HEK293 (cell line): ENCODE results near the gene ZNF672.
A peak's percentile ranks its signal among the peaks of the same experiment; 100 is the strongest.

Experiments
- CTCF ChIA-PET: fragments of 350-600 bp; formaldehyde crosslinking; extraction: SDS; loops from one replicate; lab custom pipeline; 2021; ENCODE audit warnings: antibody characterized with exemption; lab: Yijun Ruan, JAX
- POLR2A ChIA-PET: fragments of 300-600 bp; formaldehyde crosslinking; extraction: SDS; loops from one replicate; lab custom pipeline; 2020; ENCODE audit warnings: antibody characterized with exemption, inconsistent platforms; lab: Yijun Ruan, JAX
- H3K27ac ChIP-seq: fragments of 200-500 bp; sonication (Bioruptor generic); 2 replicates; pipeline ENCODE4 v1.5.1; 2014; ENCODE audit warnings: low read depth, low read length, control low read depth, inconsistent platforms; ENCODE audit errors: extremely low read depth
- H3K36me3 ChIP-seq, 2 experiments: fragments of 200-500 bp in 1 of 2; sonication (Bioruptor generic) in 1 of 2; 1 replicate in 1 of 2; 2 replicates in 1 of 2; pipeline ENCODE4 v1.5.1; 2014 to 2017; ENCODE audit warnings: inconsistent platforms in 2 of 2, low read length in 2 of 2; ENCODE audit not compliant: control insufficient read depth in 2 of 2, insufficient read depth in 1 of 2
- H3K4me1 ChIP-seq: fragments of 200-500 bp; sonication (Bioruptor generic); 2 replicates; pipeline ENCODE4 v1.5.1; 2014; ENCODE audit warnings: mild to moderate bottlenecking, low read length, inconsistent platforms; ENCODE audit not compliant: control insufficient read depth, insufficient read depth
- H3K4me3 ChIP-seq: 2 replicates; pipeline ENCODE4 v1.5.1; 2011; ENCODE audit warnings: low read depth, mild to moderate bottlenecking, control low read depth, low read length, moderate library complexity
- H3K9me3 ChIP-seq: fragments of 200-500 bp; sonication (Bioruptor generic); 2 replicates; pipeline ENCODE4 v1.5.1; 2014; ENCODE audit warnings: low read depth, low read length, inconsistent platforms; ENCODE audit not compliant: control insufficient read depth, insufficient read depth
- KLF10 ChIP-seq: fragments of 450-650 bp; IDR thresholded peaks from 2 replicates; pipeline ENCODE4 v1.5.1; 2018; ENCODE audit warnings: missing biosample characterization, mild to moderate bottlenecking, missing genetic modification characterization
- MYNN ChIP-seq: fragments of 450-650 bp; formaldehyde crosslinking; IDR thresholded peaks from 2 replicates; pipeline ENCODE4 v1.5.1; 2016; ENCODE audit warnings: missing biosample characterization, missing genetic modification characterization, borderline replicate concordance
- OVOL3 ChIP-seq: fragments of 450-650 bp; formaldehyde crosslinking; IDR thresholded peaks from 2 replicates; pipeline ENCODE4 v1.5.1; 2016; ENCODE audit warnings: missing biosample characterization, missing genetic modification characterization
- PRDM1 ChIP-seq: fragments of 450-650 bp; formaldehyde crosslinking; IDR thresholded peaks from 2 replicates; pipeline ENCODE4; 2016; ENCODE audit warnings: missing biosample characterization, missing genetic modification characterization
- ZBTB48 ChIP-seq: fragments of 450-650 bp; formaldehyde crosslinking; IDR thresholded peaks from 2 replicates; pipeline ENCODE4 v1.5.1; 2016; ENCODE audit warnings: missing biosample characterization, missing genetic modification characterization
- ZBTB8A ChIP-seq: fragments of 450-650 bp; formaldehyde crosslinking; IDR thresholded peaks from 2 replicates; pipeline ENCODE4 v1.5.1; 2016; ENCODE audit warnings: missing biosample characterization, missing genetic modification characterization
- ZEB2 ChIP-seq: fragments of 450-650 bp; formaldehyde crosslinking; IDR thresholded peaks from 2 replicates; pipeline ENCODE4 v1.5.1; 2016; ENCODE audit warnings: missing biosample characterization, missing genetic modification characterization
- ZNF10 ChIP-seq: fragments of 450-650 bp; formaldehyde crosslinking; IDR thresholded peaks from 2 replicates; pipeline ENCODE4 v1.5.1; 2017; ENCODE audit warnings: missing biosample characterization, missing genetic modification characterization
- ZNF19 ChIP-seq: fragments of 450-650 bp; formaldehyde crosslinking; IDR thresholded peaks from 2 replicates; pipeline ENCODE4; 2016; ENCODE audit warnings: missing biosample characterization, missing genetic modification characterization, low read depth
- ZNF2 ChIP-seq: fragments of 450-650 bp; formaldehyde crosslinking; IDR thresholded peaks from 2 replicates; pipeline ENCODE4 v1.5.1; 2016; ENCODE audit warnings: missing biosample characterization, missing genetic modification characterization
- ZNF223 ChIP-seq: fragments of 450-650 bp; formaldehyde crosslinking; IDR thresholded peaks from 2 replicates; pipeline ENCODE4 v1.5.1; 2016; ENCODE audit warnings: missing biosample characterization, missing genetic modification characterization
- ZNF292 ChIP-seq: fragments of 450-650 bp; formaldehyde crosslinking; IDR thresholded peaks from 2 replicates; pipeline ENCODE4 v1.5.1; 2016; ENCODE audit warnings: low read depth, missing biosample characterization, missing genetic modification characterization, borderline replicate concordance
- ZNF404 ChIP-seq: fragments of 450-650 bp; formaldehyde crosslinking; IDR thresholded peaks from 2 replicates; pipeline ENCODE4 v1.5.1; 2017; ENCODE audit warnings: missing biosample characterization, missing genetic modification characterization
- ZNF426 ChIP-seq: fragments of 450-650 bp; formaldehyde crosslinking; IDR thresholded peaks from 2 replicates; pipeline ENCODE4 v1.5.1; 2017; ENCODE audit warnings: missing biosample characterization, missing genetic modification characterization, mild to moderate bottlenecking, inconsistent platforms, moderate library complexity
- ZNF433 ChIP-seq: fragments of 450-650 bp; formaldehyde crosslinking; IDR thresholded peaks from 2 replicates; pipeline ENCODE4 v1.5.1; 2016; ENCODE audit warnings: missing biosample characterization, missing genetic modification characterization, low read depth
- ZNF529 ChIP-seq: fragments of 450-650 bp; formaldehyde crosslinking; IDR thresholded peaks from 2 replicates; pipeline ENCODE4 v1.5.1; 2017; ENCODE audit warnings: missing genetic modification characterization, missing biosample characterization; ENCODE audit not compliant: insufficient replicate concordance
- ZNF596 ChIP-seq: fragments of 450-650 bp; IDR thresholded peaks from 2 replicates; pipeline ENCODE4 v1.5.0; 2018; ENCODE audit warnings: missing biosample characterization, mild to moderate bottlenecking, missing genetic modification characterization, moderate library complexity
- ZNF600 ChIP-seq: fragments of 450-650 bp; formaldehyde crosslinking; IDR thresholded peaks from 2 replicates; pipeline ENCODE4 v1.5.1; 2016; ENCODE audit warnings: missing biosample characterization, missing genetic modification characterization
- ZNF626 ChIP-seq: fragments of 450-650 bp; sonication (Bioruptor Pico); formaldehyde crosslinking; IDR thresholded peaks from 2 replicates; pipeline ENCODE4 v1.5.1; 2018; ENCODE audit warnings: missing biosample characterization, missing genetic modification characterization, inconsistent platforms
- ZNF654 ChIP-seq: fragments of 450-650 bp; formaldehyde crosslinking; IDR thresholded peaks from 2 replicates; pipeline ENCODE4 v1.5.1; 2016; ENCODE audit warnings: low read depth, missing biosample characterization, missing genetic modification characterization
- ZNF701 ChIP-seq: fragments of 450-650 bp; formaldehyde crosslinking; IDR thresholded peaks from 2 replicates; pipeline ENCODE4 v1.5.1; 2016; ENCODE audit warnings: missing biosample characterization, missing genetic modification characterization
- ZNF792 ChIP-seq: fragments of 450-650 bp; formaldehyde crosslinking; IDR thresholded peaks from 2 replicates; pipeline ENCODE4 v1.5.1; 2016; ENCODE audit warnings: missing biosample characterization, missing genetic modification characterization
- ZSCAN30 ChIP-seq: fragments of 450-650 bp; IDR thresholded peaks from 2 replicates; pipeline ENCODE4 v1.5.1; 2018; ENCODE audit warnings: missing biosample characterization, mild to moderate bottlenecking, missing genetic modification characterization, moderate library complexity
- TF ChIP-seq, protein P1 (sequence below): fragments of 450-650 bp; formaldehyde crosslinking; IDR thresholded peaks from 2 replicates; pipeline ENCODE4 v1.5.1; 2017; ENCODE audit warnings: missing biosample characterization, missing genetic modification characterization
- TF ChIP-seq, protein P2 (sequence below): fragments of 450-650 bp; formaldehyde crosslinking; IDR thresholded peaks from 2 replicates; pipeline ENCODE4 v1.5.1; 2016; ENCODE audit warnings: missing biosample characterization, missing genetic modification characterization
- TF ChIP-seq, protein P3 (sequence below): fragments of 450-650 bp; formaldehyde crosslinking; IDR thresholded peaks from 2 replicates; pipeline ENCODE4 v1.5.1; 2016; ENCODE audit warnings: missing biosample characterization, missing genetic modification characterization
- TF ChIP-seq, protein P4 (sequence below): fragments of 450-650 bp; formaldehyde crosslinking; IDR thresholded peaks from 2 replicates; pipeline ENCODE4 v1.5.1; 2016; ENCODE audit warnings: missing biosample characterization, missing genetic modification characterization

ZNF672 gene

DNA sequence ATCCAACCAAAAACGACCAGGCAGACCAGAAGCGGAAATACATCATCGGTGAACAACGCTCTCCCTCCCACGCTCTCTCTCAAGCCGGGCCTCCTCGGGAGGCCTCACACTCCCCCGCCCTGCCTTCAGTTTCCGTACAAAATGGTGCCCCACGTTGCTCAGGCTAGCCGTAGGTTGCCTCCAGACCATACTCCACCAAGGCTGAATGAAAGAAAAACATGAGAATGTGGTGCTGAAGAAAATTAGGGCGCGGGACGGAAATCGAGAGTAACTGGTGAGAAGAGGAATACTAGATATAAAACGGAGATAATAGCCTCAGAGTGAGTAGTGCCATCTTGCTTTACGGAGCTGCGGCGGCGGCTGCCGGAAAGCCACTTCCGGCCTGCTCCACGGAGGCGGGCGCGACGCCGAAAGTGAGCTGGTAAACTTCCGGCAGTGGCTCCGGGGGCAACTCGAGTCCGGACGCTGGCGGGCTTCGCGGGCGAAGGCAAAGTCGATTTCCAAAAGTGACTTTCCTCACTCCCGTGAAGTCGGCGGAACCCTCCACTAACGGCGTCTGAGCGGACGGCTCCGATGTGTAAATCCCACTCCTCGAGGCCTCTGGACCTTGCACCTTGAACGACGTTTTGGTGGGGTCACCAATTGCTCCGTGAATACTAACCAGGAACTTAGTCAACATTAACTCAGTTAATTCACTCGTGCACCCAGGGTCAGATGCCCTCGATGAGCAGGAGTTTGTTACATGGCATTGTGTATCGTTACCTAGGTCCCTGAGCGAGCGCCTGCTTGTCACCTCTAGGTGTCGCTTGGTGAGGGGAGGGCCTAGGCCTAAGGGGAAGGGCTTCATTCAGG, 11.9 kb upstream of the ZNF672 start, which contains the start of gene SH3BP5L:
SH3BP5L (minus strand) TSS at position 7 of the 852 bp plus-strand sequence. CDS start 980 bp downstream, outside the sequence.
- Histone ChIP-seq H3K36me3 (peaks cover 0 to 29% of the 10 kb centered on the region in 2 experiments; a peak in 1 of 3 replicates), H3K4me1 (no peaks in the 10 kb centered on the region), H3K27ac (peak within 1 kb of the TSS; percentile 61), H3K9me3 (no peaks in the 10 kb centered on the region), H3K4me3 (peak within 1 kb of the TSS; percentile 65)
- ChIA-PET POLR2A (interaction anchor here (0.8 to 3.0 kb wide), 5 partner anchors 10 to 80 kb away, joined by 3 to 19 read pairs (median 3); partner anchors contain the start of genes PGBD2 and ZNF672), CTCF (no interaction called here)
- TF ChIP-seq ZNF596 (tag by site-specific recombination) (no peak), ZBTB48 (tag by site-specific recombination) (no peak), ZNF529 (tag by site-specific recombination) (no peak), ZNF10 (tag by site-specific recombination) (no peak), ZNF600 (tag by site-specific recombination) (no peak), ZNF626 (tag by site-specific recombination) (no peak), ZNF223 (tag by site-specific recombination) (no peak), ZNF433 (tag by site-specific recombination) (no peak), ZNF292 (tag by site-specific recombination) (no peak), ZEB2 (tag by site-specific recombination) (no peak), ZNF792 (tag by site-specific recombination) (no peak), ZBTB8A (tag by site-specific recombination) (0 out of 2 replicates have a peak, but pooled peaks have one; percentile 13), PRDM1 (no peak), ZNF701 (tag by site-specific recombination) (no peak), ZNF654 (tag by site-specific recombination) (no peak), ZNF2 (no peak), KLF10 (tag by site-specific recombination) (no peak), MYNN (no peak), ZSCAN30 (tag by site-specific recombination) (no peak), ZNF19 (tag by site-specific recombination) (no peak), OVOL3 (tag by site-specific recombination) (no peak), ZNF404 (tag by site-specific recombination) (no peak), ZNF426 (no peak)
- TF ChIP-seq, protein P1, sequence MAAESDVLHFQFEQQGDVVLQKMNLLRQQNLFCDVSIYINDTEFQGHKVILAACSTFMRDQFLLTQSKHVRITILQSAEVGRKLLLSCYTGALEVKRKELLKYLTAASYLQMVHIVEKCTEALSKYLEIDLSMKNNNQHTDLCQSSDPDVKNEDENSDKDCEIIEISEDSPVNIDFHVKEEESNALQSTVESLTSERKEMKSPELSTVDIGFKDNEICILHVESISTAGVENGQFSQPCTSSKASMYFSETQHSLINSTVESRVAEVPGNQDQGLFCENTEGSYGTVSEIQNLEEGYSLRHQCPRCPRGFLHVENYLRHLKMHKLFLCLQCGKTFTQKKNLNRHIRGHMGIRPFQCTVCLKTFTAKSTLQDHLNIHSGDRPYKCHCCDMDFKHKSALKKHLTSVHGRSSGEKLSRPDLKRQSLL = no peak
- TF ChIP-seq, protein P2, sequence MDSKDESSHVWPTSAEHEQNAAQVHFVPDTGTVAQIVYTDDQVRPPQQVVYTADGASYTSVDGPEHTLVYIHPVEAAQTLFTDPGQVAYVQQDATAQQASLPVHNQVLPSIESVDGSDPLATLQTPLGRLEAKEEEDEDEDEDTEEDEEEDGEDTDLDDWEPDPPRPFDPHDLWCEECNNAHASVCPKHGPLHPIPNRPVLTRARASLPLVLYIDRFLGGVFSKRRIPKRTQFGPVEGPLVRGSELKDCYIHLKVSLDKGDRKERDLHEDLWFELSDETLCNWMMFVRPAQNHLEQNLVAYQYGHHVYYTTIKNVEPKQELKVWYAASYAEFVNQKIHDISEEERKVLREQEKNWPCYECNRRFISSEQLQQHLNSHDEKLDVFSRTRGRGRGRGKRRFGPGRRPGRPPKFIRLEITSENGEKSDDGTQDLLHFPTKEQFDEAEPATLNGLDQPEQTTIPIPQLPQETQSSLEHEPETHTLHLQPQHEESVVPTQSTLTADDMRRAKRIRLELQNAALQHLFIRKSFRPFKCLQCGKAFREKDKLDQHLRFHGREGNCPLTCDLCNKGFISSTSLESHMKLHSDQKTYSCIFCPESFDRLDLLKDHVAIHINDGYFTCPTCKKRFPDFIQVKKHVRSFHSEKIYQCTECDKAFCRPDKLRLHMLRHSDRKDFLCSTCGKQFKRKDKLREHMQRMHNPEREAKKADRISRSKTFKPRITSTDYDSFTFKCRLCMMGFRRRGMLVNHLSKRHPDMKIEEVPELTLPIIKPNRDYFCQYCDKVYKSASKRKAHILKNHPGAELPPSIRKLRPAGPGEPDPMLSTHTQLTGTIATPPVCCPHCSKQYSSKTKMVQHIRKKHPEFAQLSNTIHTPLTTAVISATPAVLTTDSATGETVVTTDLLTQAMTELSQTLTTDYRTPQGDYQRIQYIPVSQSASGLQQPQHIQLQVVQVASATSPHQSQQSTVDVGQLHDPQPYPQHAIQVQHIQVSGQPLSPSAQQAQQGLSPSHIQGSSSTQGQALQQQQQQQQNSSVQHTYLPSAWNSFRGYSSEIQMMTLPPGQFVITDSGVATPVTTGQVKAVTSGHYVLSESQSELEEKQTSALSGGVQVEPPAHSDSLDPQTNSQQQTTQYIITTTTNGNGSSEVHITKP (tag by site-specific recombination) = no peak
- TF ChIP-seq, protein P3, sequence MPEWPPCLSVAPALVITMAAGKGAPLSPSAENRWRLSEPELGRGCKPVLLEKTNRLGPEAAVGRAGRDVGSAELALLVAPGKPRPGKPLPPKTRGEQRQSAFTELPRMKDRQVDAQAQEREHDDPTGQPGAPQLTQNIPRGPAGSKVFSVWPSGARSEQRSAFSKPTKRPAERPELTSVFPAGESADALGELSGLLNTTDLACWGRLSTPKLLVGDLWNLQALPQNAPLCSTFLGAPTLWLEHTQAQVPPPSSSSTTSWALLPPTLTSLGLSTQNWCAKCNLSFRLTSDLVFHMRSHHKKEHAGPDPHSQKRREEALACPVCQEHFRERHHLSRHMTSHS (tag by site-specific recombination) = no peak
- TF ChIP-seq, protein P4, sequence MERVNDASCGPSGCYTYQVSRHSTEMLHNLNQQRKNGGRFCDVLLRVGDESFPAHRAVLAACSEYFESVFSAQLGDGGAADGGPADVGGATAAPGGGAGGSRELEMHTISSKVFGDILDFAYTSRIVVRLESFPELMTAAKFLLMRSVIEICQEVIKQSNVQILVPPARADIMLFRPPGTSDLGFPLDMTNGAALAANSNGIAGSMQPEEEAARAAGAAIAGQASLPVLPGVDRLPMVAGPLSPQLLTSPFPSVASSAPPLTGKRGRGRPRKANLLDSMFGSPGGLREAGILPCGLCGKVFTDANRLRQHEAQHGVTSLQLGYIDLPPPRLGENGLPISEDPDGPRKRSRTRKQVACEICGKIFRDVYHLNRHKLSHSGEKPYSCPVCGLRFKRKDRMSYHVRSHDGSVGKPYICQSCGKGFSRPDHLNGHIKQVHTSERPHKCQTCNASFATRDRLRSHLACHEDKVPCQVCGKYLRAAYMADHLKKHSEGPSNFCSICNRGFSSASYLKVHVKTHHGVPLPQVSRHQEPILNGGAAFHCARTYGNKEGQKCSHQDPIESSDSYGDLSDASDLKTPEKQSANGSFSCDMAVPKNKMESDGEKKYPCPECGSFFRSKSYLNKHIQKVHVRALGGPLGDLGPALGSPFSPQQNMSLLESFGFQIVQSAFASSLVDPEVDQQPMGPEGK (tag by site-specific recombination) = no peak
